HG02870 (cell line): ENCODE results near the gene PITPNC1.
"Not testable (repeated sequence)": the region's sequence is repeated elsewhere in the genome, so short reads cannot be mapped to it uniquely, and the experiment has no call there.

Source experiments
- ATAC-seq: cut with Tn5 transposase; IDR thresholded peaks from one replicate; pipeline ENCODE4 v1.9.1; 2021; ENCODE audit warnings: mild to moderate bottlenecking, moderate library complexity; ENCODE audit not compliant: unreplicated experiment

PITPNC1 gene

DNA sequence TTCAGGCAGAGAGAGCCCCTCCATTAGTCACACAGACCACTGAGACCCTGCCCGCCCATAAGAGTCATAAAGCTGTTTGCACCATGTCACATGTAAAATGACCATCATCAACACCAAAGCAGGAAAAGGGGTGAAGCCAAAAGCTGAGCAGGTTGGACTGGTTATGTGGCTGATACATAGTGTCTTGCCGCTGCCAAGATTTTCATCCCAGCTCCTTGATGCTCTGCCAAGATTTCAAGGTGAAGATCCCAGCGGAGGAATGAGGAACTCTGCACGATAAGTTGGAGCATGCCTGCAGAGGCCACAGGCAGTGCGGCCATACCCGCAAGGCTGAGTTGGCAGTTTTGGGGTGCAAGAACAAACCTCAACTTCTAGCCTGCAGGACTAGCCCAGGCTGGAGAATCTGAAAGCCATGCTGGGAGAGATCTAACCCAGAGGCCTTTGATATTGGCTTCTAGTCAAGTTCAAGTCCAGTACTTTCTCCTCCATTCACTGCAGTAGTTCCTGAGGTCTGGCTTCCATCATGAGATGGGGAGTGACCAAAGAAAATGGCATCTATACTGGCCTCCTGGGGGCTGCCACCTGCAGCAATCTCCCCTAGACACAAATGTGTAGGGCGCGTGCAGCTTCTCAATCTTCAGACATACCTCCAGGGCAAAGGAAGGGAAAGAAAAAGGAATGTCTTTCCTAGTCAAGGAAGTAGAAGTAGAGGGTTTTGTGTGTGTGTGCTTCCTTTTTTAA, 261.0 kb downstream of the PITPNC1 start:
- ATAC-seq: no peak

DNA sequence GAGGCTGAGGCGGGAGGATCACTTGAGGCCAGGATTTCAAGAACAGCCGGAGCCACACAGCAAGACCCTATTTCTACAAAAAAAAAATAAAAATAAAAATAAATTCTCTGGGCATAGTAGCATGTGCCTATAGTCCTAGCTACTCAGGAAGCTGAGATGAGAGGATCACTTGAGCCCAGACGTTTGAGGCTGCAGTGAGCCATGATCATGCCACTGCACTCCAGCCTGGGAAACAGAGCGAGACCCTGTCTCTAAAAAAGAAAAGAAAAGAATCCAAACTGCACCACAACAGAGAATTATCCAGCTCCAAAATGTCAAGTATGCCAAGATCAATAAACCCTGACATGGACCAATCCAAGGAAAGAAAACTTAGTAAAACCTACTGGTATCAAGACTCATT, 261.8 kb downstream of the PITPNC1 start:
- ATAC-seq: no peak

DNA sequence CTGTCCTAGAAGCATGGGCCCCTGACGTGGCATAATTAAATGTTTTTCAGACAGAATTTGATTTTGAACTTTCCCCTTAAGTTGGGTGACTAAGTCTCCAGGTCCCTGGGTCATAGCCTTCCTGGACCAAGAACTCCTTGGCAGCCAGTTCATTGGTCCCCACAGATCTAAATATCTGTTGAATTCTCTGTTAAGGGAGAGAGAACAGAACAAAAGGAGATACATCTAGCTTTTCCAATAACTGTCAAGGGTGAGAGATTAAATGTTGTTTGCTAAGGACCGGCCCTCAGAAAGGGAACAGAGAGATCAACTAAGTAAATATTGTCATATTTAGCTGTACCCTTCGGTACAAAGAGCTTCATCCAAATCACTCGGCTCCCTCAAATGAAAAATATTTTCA, 262.5 kb downstream of the PITPNC1 start:
- no peak for ATAC-seq

DNA sequence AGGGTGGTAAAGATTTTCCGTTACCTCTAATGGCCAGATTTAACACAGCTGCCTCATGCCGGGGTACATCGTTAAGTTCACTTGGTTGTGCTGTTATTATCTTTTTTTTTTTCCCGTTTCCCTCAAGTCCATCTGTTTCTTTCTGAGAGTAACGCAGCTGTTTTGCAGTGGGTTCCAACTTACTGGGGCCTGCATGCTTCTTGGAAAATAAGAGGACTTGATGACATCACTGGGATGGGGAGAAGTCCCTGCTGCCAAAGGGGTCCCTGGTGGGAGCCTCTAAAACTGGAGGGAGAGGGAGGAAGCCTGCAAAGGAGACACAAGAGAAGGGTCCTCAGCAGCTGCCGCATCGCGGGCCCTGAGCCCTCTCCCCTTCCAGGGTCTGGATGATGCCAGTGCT, 262.9 kb downstream of the PITPNC1 start:
- ATAC-seq: no peak

DNA sequence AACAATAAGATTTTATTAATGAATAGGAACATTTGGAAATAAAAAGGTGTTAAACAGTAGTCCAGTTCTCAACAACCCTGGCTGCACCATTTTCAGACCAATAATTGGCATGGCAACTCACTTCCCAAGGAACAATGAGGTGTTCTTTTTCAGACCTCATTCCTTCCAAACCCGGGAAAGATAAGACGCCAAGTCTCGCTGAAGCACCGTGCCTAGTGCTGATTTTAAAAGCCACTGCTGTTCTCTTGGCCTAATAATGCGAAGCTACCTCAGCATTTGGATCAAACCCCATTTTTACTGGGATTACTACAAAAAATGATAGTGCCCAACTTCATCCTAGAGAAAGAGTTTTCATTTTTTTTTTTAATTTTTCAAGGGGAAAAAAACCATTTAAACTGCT, 265.4 kb downstream of the PITPNC1 start:
- ATAC-seq: no peak

DNA sequence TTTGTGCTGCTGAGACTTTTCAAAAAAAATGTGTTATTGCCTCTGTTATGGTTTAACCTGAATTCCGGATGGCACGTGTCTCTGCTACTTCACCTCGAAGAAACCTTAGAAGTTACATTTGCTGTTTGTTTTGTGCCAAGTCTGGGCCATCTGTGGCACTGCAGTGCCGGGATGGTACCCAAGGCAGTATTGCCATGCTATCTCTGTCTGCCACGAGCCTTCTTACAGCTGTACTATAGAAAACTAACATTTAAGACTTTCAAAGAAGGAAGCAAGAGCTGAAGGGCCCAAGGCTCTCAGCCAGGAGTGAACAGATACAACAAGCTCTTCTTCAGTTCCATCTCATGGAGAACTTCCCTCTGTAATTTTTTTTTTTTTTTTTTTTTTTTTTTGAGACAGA, 267.0 kb downstream of the PITPNC1 start:
- ATAC-seq: no peak

DNA sequence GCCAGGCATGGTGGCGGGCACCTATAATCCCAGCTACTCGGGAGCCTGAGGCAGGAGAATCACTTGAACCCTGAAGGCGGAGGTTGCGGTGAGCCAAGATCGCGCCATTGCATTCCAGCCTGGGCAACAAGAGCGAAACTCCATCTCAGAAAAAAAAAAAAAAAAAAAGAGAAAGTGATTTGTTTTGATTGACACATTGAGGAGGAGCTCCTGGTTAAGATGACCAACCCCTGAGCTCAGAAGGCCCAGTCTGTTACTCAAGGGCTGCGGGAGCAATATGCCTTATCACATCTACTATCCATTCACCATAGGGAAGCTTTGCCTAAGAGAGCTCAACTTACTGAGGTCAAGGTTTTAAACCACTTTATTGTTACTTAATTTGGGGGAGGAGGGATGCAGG, 268.1 kb downstream of the PITPNC1 start:
- not testable (repeated sequence) for ATAC-seq

DNA sequence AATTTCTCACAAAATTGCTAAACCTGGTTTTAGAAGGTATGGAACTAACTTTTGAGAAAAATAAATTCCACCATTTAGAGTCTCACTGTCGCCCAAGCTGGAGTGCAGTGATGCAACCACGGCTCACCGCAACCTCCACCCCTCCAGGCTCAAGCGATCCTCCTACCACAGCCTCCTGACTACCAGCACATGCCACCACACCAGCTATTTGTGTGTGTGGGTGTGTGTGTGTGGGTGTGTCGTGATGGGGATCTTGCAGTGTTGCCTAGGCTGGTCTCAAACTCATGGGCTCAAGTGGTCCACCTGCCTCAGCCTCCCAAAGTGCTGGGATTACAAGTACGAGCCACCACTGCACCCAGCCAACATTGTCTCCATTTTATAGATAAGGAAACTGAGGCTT, 269.4 kb downstream of the PITPNC1 start:
- no peak for ATAC-seq

DNA sequence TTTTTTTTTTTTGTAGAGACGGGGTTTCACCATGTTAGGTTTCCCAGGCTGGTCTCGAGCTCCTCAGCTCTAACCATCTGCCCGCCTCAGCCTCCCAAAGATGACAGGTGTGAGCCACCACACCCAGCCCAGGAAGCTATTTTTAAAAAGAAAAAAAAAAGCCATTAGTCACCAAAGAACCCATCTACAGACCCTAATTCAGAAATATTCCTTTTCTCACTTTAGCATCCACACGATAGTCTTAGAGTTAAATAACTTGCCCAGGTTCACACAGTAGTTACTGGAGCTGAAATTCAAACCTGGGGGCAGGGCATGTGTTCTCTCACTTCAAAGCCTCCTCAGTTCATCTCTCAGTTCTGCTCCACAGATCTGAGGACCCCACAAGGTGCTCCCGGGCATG, 270.4 kb downstream of the PITPNC1 start:
- ATAC-seq: peak; percentile 31

DNA sequence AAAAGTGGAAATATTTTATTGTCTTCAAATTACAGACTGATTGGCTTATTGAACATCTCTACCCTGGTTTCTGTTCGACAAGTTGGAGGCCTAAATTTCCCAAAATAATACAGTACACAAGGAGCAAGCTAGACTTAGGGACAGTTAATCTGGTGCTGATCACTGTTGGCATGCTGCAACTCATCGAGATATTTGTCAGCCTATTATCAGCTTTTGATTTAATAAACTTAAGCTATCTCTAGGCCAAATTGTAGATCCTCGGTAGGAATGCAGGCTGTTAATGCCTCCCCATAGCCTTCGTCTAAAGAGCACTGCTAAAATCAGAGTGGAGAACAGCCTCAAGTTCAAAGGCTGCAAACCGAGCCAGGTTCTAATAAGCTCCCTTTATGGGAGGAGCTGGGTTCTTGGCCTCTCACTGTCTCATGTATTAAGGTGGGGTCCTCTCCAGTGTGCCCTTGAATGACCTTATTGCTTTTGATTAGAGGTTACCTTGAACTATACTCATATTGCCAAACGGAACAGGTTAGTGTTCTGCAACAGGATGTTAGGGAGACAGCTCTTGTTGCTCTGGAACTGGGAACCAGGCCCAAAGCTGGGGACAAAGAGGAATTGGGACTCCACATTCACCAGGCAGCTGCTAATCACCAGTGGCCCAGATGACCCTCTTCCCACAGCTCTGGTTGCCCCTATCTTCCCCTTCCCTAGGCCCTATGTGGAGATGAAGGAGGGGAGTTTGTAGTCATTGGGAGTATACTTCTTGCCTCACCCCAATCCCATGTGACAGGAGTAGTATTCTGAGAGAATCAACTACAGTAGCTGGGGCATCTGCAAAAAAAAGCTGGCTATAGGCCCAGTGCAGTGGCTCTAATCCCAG, 271.2 kb downstream of the PITPNC1 start:
- no peak for ATAC-seq

DNA sequence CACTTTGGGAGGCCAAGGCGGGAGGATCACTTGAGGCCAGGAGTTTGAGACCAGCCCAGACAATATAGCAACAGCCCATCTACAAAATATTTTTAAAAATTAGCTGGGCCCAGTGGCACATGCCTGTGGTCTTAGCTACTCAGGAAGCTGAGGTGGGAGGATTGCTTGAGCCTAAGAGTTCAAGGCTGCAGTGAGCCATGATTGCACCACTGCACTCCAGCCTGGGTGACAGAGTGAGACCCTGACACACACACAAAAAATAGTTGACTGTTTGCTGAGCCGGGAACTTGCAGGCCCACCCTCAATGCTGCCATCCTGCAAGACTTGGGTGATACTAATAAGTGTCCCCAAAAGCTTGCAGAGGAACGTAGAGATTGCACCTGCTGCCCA, 271.8 kb downstream of the PITPNC1 start:
- not testable (repeated sequence) for ATAC-seq

DNA sequence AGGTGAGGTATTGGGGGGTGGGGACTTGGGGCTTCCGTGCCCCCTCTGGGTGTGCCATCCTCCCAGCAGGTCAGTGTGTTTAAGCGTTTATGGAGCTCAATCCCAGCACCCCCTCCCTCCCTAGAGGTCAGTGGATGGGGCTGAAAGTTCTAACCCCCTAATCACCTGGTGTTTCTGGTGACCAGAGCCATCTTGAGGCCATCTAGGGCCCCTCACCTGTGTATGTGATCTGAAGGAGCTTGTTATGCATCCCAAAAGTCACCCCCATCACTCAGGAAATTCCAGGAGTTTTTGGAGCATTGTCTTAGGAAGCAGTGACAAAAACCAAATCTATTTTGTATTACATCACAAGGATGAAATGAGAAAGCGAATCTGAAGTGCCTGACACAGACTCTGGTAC, 272.8 kb downstream of the PITPNC1 start:
- ATAC-seq: no peak

DNA sequence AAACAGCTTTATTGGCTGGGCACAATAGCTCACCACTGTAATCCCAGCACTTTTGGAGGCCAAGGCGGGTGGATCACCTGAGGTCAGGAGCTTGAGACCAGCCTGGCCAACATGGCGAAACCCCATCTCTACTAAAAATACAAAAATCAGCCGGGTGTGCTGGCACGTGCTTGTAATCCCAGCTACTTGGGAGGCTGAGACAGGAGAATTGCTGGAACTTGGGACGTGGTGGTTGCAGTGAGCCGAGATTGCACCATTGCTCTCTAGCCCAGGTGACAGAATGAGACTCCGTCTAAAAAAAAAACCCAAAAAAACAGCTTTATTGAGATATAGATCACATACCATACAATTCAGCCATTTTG, 274.1 kb downstream of the PITPNC1 start:
- ATAC-seq: not testable (repeated sequence)

DNA sequence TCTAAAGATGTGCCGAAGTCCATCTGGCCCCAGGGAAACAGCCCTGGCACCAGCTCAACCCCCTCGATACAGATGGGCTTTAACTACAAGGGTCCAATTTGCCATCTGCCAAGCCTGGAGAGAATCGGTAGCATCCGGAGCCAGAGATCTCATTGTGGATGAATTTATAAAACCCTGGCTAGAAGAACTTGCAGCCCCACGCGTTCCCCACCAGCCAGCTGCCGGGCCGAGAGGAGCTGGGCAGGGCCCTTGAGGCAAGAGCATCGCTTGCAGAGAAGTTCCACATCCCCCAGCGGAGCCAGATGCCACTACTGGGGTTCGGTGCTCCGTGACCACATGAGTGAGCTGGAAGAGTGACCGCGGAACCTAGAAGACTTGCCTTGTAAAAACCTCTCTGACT, 275.4 kb downstream of the PITPNC1 start:
- no peak for ATAC-seq

DNA sequence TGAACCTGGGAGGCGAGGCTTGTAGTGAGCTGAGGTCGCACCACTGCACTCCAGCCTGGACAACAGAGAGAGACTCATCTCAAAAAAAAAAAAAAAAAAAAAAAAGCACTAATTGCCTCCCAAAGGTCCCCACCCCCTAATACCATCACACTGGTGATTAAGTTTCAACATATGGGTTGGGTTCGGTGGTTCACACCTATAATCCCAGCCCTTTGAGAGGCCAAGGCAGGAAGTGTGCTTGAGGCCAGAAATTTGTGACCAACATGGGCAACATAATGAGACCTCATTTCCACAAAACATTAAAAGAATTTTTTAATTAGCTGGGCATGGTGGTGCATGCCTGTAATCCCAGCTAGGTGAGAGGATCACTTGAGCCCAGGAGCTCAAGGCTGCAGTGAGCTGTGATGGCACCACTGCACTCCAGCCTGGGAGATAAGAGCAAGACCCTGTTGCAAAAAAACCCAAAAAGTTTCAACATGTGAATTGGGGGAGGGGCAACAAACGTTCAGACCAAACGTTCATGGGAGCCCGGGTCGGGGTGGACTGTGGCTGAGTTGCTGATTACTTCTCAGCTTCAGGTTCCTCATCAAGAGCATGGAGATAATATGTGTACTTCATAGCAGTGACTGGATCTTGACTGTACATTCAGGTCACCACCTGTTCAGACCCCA, 278.5 kb downstream of the PITPNC1 start:
- no peak for ATAC-seq

DNA sequence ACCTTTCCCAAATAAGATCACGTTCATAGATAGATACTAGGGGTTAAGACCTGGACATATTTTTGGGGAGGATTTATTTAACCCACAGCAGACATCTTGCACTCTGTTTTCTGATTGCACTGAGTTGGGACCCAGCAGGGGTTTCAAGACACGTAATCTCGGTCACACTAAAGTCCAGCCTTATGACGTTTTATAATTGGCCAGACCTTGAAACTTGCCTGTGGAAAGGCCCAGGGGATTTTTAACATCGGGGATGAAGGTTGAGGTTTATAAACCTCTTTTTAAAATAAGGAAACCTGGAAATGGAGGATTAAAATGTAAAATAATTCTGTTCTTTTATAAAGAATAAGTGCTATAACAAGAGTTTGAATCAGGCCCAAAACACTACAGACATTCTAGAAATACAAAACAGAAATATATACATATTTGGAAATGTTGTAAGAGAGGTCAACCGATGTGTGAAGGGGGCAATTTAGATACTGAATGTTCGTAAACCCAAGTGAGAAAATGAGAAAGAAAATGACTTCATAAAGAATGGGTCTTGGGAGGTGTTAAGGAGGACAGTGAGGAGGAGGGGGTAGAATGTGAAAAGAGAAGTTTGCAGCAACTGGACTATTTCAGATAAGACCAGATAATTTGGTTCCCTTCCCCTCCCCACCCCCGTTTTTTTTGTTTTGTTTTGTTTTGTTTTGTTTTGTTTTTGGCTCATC, 279.6 kb downstream of the PITPNC1 start:
- peak; percentile 76 for ATAC-seq

DNA sequence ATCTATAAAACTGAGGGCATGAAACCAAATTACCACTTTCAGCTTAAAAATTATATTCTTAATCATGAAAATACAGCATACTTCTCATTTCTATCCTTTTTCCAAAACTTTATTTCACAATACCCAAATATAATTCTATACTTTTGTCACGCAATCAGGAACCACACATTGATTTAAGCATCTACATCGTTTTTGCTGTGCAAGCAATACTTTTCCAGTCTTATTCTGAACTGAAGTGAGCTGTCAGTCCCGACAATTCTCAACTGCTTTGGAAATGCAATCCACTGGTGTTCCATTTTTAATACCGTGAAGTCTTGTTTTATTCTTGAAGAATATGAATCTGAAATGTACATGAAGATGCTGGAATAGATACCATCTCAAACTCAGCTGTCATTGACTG, 280.5 kb downstream of the PITPNC1 start:
- ATAC-seq: no peak

DNA sequence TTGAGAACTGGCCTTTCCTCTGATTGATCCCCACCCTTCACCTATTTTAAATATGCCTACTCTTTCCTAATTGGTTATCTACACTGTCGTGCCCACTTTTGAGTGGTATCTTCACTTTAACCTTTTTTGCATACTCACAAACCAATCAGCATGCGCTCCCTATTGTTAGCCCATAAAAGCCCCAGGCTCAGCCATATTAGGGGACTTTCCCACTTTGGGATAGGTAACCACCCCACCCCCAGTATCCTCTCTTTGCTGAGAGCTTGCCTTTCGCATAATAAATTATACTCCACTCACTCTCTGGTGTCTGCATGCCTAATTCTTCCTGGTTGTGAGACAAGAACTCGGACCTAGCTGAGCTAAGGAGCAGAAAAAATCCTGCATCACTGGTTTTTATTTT, 281.2 kb downstream of the PITPNC1 start:
- ATAC-seq: no peak

DNA sequence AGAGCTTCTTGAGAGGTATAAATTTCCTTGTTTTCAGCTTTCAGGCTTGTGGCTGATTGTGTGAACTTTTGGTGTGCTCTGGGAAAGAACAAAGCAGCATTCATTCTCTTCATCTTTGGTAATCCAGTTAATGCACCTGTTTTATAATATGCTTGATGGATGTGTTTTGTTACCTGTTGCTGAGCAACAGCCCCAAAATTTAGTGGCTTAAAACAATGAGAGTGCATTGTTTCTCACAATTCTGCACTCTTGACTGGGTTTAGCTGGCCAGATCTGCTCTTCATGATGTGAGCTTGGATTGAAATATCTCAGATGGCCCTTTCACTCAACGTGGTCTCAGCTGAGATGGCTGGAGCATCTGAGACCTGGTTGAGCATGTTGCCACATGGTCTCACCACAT, 281.9 kb downstream of the PITPNC1 start:
- ATAC-seq: no peak

DNA sequence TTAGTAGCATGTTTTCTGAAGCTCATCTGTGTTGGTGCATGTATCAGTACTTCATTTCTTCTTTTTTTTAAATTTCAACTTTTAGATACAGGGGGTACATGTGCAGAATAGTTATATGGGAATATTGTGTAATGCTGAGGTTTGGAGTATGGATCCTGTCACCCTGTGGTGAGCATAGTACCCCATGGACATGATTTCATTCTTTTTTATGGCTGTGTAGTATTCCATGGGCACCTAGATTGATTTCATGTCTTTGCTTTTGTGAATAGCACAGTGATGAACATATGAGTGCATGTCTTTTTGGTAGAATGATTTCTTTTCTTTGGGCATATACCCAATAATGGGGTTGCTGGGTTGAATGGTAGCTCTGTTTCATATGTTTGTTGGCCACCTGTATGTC, 285.6 kb downstream of the PITPNC1 start:
- no peak for ATAC-seq

DNA sequence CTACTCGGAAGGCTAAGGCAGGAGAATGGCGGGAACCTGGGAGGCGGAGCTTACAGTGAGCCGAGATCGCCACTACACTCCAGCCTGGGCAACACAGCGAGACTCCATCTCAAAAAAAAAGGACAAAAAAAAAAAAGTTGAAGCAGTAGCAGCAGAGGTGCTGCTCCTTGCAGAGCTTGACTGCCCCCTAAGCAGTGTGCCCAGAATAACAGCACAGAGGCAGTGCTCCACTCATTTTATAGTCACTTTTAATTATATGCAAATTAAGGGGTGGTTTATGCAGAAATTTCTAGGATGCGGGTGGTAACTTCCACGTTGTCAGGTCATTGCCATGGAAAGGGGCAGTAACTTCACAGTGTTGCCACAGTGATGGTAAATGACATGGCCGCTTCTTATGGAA, 286.4 kb downstream of the PITPNC1 start:
- no peak for ATAC-seq
